Brain pericyte (primary cell): ENCODE measurements around the gene RASGRP3.

Experiments
- DNase-seq: peaks from one replicate; pipeline ENCODE4 v3.0.0-alpha.2; 2012; ENCODE audit warnings: low read depth, low spot score

Gene RASGRP3

DNA sequence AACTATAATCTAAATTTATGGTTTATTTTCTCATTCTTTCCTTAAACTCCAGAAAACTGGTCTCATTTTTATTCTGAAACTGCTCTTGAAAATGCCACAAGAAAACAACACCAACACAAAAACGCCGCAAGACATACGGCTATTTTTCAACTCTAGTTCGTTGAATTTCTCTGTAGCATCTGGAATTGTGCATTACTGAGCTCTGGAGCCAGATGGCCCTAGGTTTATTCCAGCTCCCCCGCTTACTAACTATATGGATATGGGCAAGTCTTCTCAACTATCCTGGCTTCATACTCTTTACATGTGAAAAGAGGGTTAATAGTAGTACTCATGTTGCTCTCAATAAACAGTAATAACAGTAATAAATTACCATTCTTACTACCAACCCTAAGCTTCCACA lies 102.8 kb downstream of the RASGRP3 start:
- no peak for DNase-seq

DNA sequence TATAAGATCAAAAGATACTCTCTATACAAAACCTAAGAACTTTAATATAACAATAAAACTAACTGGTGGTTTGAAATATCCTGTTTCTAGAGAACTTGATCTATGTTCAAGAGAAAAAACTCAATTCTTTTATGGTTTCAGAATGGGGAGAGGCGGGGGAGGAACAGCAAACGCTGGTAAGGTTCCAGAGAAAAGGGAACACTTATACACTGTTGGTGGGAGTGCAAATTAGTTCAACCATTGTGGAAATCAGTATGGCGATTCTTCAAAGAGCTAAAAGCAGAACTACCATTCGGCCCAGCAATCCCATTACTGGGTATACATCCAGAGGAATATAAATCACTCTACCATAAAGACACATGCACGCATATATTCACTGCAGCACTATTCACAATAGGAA lies 105.4 kb downstream of the RASGRP3 start:
- DNase-seq = no peak

DNA sequence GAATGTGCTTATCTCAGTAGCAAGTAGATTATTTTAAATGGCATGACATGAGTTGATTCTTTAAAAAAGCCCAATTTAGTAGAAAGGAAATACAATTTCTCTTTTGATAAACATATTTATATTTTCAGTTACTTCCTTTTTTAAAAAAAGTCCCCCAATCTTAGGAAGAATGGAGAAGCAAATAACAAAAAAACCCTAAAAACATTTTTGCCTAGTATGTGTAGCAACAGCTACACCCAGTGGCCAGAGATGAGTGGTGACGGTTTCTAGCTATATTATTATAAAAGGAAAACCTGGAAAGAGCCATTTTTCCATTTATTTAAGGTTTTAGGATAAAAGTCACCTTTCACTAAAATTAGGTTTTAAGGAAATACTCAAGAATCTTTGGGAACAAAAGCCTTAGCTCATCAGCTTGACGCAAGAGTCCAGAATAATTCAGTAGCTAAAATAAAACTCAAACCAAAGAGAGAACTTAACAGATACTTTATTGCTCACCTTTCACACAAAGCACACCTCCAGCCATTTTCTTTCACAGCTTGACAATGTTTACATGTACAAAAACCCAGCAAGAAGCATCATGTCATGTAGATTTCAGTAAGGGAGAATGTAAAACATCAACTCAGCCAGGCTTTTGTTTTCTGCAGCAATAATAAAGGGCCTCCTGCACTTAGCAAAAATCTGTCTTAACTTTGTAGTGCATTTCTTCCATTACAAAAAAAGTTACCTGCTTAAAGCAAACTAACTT lies 106.9 kb downstream of the RASGRP3 start:
- no peak for DNase-seq

DNA sequence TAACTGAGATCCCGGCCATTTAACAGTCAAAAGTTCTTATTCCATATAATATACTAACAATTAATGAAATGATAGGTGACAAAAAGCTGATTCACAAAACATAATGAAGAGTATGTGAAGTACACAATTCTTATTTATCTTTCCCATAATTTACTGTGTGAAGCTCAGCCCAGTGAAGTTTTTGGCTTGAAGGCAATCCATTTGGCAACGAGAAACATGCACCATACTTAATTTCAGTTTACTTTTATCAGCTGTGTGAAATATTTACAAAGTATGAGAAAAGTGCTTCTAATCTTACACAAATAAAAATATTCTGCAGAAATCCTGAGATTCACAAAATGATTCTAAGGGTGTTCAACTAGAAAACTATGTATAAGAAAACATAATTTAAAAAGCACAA lies 110.3 kb downstream of the RASGRP3 start:
- no peak for DNase-seq

DNA sequence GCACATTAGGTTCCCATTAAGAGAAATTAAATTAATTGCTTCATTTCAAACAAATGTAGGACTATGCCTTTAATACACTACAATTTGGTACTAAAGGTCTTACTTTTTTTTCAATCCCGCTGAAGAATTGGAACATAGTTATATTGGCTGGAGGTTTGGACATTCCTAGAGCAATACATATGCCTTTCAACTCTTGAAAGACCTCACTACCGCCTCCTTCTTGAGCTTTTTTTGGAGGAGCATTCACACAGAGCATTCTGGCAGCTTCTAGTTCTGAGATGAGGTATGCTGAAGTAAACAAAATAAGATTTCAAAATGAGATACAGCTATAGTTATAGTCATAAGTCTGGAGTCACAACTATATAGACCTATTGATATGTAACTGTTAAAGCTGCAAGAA lies 111.8 kb downstream of the RASGRP3 start:
- DNase-seq = no peak

DNA sequence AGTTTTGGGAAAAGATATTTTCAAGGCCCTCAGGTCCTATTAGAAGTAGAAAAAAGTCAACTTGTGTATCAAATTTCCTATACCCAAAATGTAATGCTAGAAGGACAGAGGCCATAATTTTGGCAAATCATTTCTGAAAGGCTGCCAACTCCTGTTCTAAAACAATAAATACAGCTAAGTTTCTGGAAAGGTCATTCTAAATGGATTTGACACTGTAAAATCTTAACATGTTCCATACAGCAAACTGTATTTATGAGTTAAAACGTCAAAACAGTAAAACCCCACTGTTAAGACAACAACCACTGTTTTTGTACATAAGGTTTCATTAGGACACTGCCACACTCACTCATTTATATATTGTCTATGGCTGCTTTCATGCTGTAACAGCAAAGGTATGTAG lies 113.0 kb downstream of the RASGRP3 start:
- DNase-seq = peak; percentile 25

DNA sequence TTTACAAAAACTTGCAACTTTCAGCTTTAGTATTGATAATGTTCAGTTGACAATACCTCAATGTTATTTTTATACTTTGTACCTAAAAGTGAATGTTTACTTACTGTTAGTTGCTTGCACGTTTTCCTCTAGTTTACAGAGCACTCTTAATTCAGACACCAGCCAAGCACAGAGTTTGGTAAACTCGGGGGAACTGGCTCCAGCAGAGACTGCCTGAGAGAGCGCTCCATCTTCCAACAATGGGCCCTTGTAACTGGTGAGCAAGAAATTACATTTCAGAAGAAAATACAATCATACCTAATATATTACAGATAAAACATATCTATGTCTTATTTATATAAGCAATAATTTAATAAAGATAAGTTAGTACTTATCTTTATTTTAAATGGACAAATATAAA lies 118.9 kb downstream of the RASGRP3 start:
- DNase-seq = no peak

DNA sequence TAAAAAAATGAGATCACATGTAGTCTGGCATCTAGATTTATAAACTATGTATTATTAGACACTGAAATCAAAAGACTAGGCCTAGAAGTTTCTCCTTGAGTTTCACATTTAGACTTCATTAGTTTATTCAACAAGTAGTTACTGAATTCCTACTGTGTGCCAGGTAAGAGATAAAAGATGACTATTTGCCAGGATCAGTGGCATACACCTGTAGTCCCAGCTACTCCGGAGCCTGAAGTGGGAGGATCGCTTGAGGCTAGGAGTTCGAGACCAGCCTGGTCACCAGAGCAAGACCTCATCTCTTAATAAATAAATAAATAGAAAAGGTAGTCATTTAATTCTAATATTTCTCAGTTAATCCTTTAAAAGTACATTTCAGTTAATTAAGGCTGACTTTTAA lies 120.6 kb downstream of the RASGRP3 start:
- DNase-seq = no peak

DNA sequence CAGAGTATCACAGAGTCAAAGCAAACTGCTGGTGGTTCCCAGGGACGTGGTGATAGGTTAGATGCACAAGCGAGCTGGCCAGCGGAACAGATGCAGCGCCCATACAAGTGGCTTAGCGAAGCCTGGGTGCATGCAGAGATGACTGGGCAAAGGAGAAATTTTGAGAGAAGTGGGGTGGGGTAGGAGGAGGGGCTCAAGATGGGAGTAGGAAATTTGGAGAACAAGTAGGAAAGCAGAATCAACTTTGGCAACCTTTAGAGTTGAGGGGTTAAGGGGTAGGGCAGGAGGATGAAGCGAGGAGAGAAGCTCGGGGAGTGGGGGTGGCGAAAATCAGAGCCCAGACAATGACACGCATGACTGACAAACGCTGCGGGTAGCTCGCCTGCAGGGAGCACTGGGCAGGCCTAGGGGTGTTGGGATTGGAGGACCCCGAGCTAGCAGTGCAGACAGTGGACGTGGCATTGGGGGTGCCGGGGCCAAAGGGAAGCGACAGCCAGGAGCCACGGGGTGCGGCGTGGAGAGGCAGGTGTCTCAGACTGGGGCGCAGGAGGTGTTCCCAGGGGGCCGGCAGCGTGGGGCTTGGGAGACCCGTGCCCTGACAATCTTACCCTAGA lies 122.2 kb downstream of the RASGRP3 start:
- no peak for DNase-seq

DNA sequence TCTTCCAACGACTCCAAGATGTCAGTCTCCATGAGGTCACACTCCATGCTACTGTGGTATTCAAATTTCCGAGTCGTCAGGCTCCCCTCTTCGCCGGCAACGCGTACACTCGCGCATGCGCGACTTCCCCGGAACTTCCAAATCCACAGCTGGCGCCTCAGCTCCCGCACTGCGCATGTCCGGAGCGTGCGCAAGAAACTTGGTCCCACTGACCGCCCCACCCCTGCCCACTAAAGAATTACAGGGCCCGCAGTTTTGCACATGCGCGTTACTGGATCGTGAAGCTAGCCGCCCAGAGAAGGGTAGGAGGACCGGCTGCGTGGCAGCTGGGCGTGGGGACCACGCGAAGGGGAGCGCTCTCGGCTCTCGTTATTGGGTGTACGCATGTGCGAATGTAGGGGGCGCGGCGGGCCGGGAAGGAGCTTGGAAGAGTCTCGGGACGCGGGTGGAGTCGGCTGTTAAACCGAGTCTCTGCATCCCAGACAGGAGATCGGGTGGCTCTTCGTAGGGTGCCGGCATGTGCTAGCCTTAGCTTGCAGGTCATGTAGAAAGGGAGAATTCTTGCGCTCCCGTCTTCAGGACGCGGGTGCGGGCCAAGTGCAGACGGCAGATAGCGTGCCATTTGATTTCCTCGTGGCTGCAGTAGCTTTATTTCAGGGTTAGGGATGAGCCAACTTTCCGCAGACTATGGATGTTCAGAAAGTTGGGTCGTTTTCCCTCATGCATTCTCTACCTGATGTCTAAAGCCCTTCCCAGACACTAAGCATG lies 122.9 kb downstream of the RASGRP3 start, which contains the start of gene FAM98A:
FAM98A (minus strand) TSS at position 125 of the 768 bp plus-strand sequence; CDS start at position 47, 78 bp downstream.
- DNase-seq = peak; percentile 97

DNA sequence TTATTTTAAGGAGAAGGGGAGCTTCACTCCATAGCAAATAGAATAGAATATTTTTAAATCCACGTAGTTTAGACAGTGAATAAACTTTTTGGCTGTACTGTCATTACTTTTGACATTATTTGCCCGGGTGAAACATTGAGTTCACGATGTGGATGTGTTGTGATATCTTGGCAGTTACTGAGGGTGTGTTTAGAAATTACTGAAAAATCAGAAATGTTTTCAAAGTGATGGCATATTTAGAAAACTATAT lies 123.4 kb downstream of the RASGRP3 start:
- no peak for DNase-seq

DNA sequence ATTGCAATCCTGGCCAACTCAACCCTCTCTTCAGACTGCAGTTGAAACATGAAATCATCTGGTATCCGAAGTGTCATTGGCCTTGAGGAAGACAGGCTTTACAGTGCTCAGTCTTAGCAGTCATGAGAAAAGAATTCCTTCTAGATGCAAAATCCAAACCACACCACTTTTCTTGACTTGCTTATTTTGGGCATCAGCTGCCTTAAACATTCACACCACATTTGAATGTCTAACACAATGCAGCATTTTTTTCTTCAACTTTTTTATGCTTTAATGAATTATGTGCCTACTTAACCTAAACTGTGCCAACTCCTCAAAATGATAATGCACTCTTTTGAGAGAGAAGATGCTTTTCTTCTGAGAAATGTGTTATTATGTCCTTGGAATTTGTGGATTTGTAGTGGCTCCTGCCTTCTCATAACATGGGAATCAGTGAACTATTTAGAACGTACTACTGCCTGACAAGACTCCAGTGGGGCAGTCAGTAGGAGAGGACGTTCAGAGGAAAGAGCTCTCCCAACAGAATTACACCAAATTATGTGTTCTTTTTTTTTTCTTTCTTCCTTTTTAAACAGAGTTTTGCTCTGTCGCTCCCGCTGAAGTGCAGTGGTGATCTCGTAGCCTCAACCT lies 125.9 kb downstream of the RASGRP3 start:
- no peak for DNase-seq

DNA sequence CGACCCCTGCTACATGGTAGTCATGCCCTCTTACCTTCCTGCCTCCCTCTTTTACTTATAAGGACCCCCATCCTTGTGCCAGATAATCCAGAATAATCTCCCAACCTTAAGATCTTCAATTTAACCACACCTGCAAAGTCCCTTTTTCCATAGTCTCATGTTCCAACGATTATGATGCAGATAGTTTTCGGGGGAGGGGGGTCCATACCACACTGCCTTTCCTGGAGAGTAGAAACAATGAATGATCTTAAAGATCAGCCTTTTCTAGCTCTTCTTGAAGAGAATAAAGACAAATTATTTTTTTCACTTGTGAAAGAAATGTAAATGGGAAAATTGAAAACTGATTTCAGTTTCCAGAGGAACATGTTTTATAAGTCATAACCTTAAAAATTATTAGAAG lies 127.0 kb downstream of the RASGRP3 start:
- no peak for DNase-seq

DNA sequence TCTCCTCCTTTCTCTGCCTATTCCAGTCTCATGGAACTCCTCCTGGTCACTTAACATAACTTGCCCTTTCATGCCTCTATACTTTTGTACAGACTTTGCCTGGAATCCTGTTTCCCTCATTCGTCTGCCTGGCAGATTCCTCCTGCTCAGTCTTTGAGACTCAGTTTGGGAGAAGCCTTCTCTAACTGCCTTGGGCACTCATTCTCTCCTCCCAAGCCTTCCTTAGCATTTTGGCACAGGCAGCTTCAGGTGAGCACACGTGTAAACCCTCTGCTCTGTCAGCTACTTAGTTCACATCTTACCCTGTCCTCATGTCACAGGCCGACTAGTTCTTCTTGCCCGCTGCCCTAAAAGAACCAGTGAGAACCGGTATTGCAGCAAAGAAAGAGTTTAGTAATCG lies 128.6 kb downstream of the RASGRP3 start:
- DNase-seq = no peak

DNA sequence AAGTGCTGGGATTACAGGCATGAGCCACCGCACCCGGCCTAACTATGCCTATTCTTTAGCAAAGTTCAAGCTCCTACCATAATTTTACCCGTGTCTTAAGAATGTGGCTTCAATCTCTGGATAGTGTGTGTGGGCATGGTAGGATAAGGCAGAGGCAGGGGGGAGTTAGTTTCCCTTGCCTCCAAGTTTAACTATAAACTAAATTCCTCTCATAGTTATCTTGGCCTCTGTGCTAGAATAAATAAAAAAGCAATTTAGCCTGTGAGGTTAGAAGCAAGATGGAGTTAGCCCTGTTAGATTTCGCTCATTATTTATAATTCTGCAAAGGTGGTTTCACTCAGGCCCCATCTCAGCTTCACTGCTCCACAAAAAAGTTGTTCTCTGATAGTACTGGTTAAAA lies 129.7 kb downstream of the RASGRP3 start:
- DNase-seq = no peak

DNA sequence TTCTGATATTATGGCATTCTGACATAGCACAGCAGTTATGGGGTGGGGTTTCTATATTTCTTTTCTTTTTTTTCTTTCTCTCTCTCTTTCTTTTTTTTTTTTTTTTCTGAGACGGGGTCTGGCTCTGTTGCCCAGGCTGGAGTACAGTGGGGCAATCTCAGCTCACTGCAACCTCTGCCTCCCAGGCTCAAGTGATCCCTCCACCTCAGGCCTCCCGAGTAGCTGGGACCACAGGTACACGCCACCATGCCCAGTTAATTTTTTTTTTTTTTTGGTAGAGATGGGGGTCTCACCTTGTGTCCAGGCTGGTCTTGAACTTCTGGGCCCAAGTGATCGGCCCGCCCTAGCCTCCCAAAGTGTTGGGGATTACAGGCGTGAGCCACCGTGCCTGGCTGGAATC lies 130.2 kb downstream of the RASGRP3 start:
- no peak for DNase-seq

DNA sequence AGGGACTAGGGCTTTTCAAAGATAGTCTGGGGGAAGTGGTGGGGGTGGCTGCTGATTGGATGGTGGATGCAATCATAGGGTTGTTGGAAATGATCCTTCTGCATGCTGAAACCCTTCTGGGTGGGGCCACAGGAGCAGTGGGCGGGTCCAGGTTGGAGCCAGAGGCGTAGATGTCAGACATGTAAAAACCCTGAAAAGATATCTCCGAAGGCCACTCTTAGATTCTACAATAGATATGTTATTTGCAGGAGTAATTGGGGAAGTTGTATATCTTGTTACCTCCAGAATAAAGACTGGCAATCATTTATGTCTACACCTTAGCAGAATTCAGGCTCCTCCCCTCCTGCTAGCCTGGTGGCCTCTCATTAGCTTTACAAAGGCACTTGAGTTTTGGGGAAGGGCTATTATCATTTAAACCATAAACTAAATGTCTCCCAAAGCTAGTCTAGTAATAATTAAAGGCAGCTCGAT lies 130.8 kb downstream of the RASGRP3 start:
- DNase-seq = no peak

DNA sequence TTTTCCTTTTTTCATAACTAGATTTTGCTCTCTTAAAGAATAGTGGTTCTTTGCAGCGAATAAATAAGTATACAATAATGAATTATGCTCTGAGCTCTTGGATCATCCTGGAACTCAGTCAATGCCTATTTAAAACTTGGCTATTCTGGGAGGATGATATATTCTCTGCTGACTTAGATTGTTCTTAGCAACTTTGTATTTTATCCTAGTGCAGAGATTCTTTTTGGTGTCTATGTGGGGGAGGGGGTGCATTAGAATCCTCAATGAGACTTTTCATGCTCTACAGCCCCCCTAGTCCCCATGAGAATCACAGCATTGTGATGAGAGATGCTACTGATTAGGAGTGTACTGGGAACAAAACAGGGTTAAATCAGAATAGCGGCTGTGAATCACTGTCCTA lies 131.5 kb downstream of the RASGRP3 start:
- no peak for DNase-seq

DNA sequence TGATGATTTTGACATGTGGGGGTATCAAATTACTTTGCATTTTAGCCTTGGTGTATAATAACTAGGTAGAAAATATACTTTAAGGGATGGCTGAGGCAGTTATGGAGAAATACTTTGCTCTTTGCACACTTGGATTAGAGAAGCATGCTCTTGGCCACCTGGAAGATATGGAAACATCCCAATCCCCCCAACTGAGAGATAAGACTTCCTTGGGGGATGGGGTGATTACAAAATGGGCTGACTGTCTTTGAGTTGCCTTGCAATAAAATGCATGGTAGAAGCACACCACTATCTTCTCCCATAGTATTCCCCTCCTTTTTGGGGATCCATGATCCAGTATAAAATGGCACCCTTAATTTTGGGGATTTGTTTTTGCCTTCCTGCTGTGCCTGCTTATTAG lies 137.7 kb downstream of the RASGRP3 start:
- no peak for DNase-seq
